HCEC 1CT (cell line): Measurements from ENCODE around the gene TULP4.
"Not testable (repeated sequence)": the region's sequence is repeated elsewhere in the genome, so short reads cannot be mapped to it uniquely, and the experiment has no call there.

Source experiments
- DNase-seq: peaks from one replicate; pipeline ENCODE4 v3.0.0-alpha.2; 2017

Gene TULP4

GRCh38 chr6:158508450-158508849 is 196.2 kb downstream of the TULP4 start:
- DNase-seq = no peak

- DNase-seq = no peak
These were observed 197.2 kb downstream of the TULP4 start for GRCh38 chr6:158509465-158509864.

GRCh38 chr6:158512809-158513208 is 200.5 kb downstream of the TULP4 start:
- no peak for DNase-seq

- no peak for DNase-seq
These were observed 201.9 kb downstream of the TULP4 start for GRCh38 chr6:158514176-158514575.

- no peak for DNase-seq
These were observed 202.7 kb downstream of the TULP4 start for GRCh38 chr6:158514991-158515390.

- no peak for DNase-seq
These were observed 203.8 kb downstream of the TULP4 start for GRCh38 chr6:158516098-158516497.

GRCh38 chr6:158517038-158517437 is 204.8 kb downstream of the TULP4 start:
- DNase-seq = no peak

GRCh38 chr6:158517581-158517980 is 205.3 kb downstream of the TULP4 start:
- no peak for DNase-seq

- peak; percentile 85 for DNase-seq
These were observed 206.2 kb downstream of the TULP4 start for GRCh38 chr6:158518191-158519127.

- DNase-seq = no peak
These were observed 207.0 kb downstream of the TULP4 start for GRCh38 chr6:158519300-158519699.

GRCh38 chr6:158519761-158520160 is 207.5 kb downstream of the TULP4 start:
- DNase-seq = no peak

GRCh38 chr6:158520975-158521374 is 208.7 kb downstream of the TULP4 start:
- not testable (repeated sequence) for DNase-seq

GRCh38 chr6:158521759-158522158 is 209.5 kb downstream of the TULP4 start:
- DNase-seq = no peak

GRCh38 chr6:158522616-158523015 is 210.4 kb downstream of the TULP4 start:
- DNase-seq = no peak

- no peak for DNase-seq
These were observed 212.0 kb downstream of the TULP4 start for GRCh38 chr6:158524311-158524710.

GRCh38 chr6:158527858-158528257 is 215.6 kb downstream of the TULP4 start:
- not testable (repeated sequence) for DNase-seq

GRCh38 chr6:158528826-158529225 is 216.6 kb downstream of the TULP4 start:
- DNase-seq = no peak

- DNase-seq = no peak
These were observed 217.4 kb downstream of the TULP4 start for GRCh38 chr6:158529629-158530028.

GRCh38 chr6:158531566-158531965 is 219.3 kb downstream of the TULP4 start:
- DNase-seq = no peak

GRCh38 chr6:158531970-158532369 is 219.7 kb downstream of the TULP4 start:
- DNase-seq = no peak

GRCh38 chr6:158536084-158536890 is 224.0 kb downstream of the TULP4 start:
- peak; percentile 32 for DNase-seq

GRCh38 chr6:158536891-158537798 is 224.9 kb downstream of the TULP4 start:
- no peak for DNase-seq

GRCh38 chr6:158538741-158539140 is 226.5 kb downstream of the TULP4 start:
- DNase-seq = no peak
